Measurements from ENCODE around the gene DNPEP. TPM values are rescaled to one million over a fixed set of nuclear protein-coding genes. Genes with fewer than 3 reads are reported as not detected.

The DNPEP gene
- total RNA-seq, 1 donor from 2014 or later: 25.1 TPM

GRCh38 chr2:219419331-219420197, 31.9 kb upstream of the DNPEP start:
- Histone ChIP-seq H3K27ac (ENCODE audit: low read depth, low read length) (peak overlapping the region; percentile 99), H3K9ac (ENCODE audit: low read depth in 1 of 3, low read length in 3 of 3) (peak overlapping the region; percentile 94 to 99 (median 98)), H3K9me3 (ENCODE audit: control insufficient read depth in 3 of 3, low read length in 3 of 3) (no peaks in the 10 kb centered on the region), H3K4me1 (ENCODE audit: control insufficient read depth in 3 of 3, insufficient read depth in 3 of 3, low read length in 3 of 3) (peaks cover 38 to 78% (median 70%) of the 10 kb centered on the region in 3 donors), H3K27me3 (ENCODE audit: control insufficient read depth in 3 of 3, insufficient read depth in 3 of 3, low read length in 3 of 3) (peaks cover 0 to 8% (median 0%) of the 10 kb centered on the region in 3 donors), H3K36me3 (ENCODE audit: control insufficient read depth in 3 of 3, insufficient read depth in 3 of 3, low read length in 3 of 3) (peaks cover 31 to 52% (median 46%) of the 10 kb centered on the region in 3 donors), H3K4me3 (ENCODE audit: low read length in 3 of 3) (peak overlapping the region; percentile 81 to 93 (median 90))

GRCh38 chr2:219419012-219419324, 31.3 kb upstream of the DNPEP start:
- Histone ChIP-seq H3K4me1 (ENCODE audit: control insufficient read depth in 3 of 3, insufficient read depth in 3 of 3, low read length in 3 of 3) (peaks cover 34 to 74% (median 65%) of the 10 kb centered on the region in 3 donors), H3K36me3 (ENCODE audit: control insufficient read depth in 3 of 3, insufficient read depth in 3 of 3, low read length in 3 of 3) (peaks cover 26 to 46% (median 41%) of the 10 kb centered on the region in 3 donors), H3K27ac (ENCODE audit: low read depth, low read length) (peak overlapping the region; percentile 99), H3K9ac (ENCODE audit: low read depth in 1 of 3, low read length in 3 of 3) (peak overlapping the region; percentile 94 to 99 (median 98)), H3K4me3 (ENCODE audit: low read length in 3 of 3) (peak overlapping the region; percentile 81 to 93 (median 90)), H3K27me3 (ENCODE audit: control insufficient read depth in 3 of 3, insufficient read depth in 3 of 3, low read length in 3 of 3) (peaks cover 0 to 8% (median 0%) of the 10 kb centered on the region in 3 donors), H3K9me3 (ENCODE audit: control insufficient read depth in 3 of 3, low read length in 3 of 3) (no peaks in the 10 kb centered on the region)

GRCh38 chr2:219418155-219419011, 30.7 kb upstream of the DNPEP start, which contains the start of gene DES:
Gene DES, plus strand, starts transcription at chr2:219418377. Its CDS starts 86 bp downstream, at chr2:219418463.
- Histone ChIP-seq H3K9ac (ENCODE audit: low read depth in 1 of 3, low read length in 3 of 3) (peak within 1 kb of the TSS; percentile 94 to 99 (median 98)), H3K27ac (ENCODE audit: low read depth, low read length) (peak within 1 kb of the TSS; percentile 99), H3K36me3 (ENCODE audit: control insufficient read depth in 3 of 3, insufficient read depth in 3 of 3, low read length in 3 of 3) (peaks cover 23 to 40% (median 36%) of the 10 kb centered on the region in 3 donors), H3K4me3 (ENCODE audit: low read length in 3 of 3) (peak within 1 kb of the TSS; percentile 81 to 93 (median 90)), H3K4me1 (ENCODE audit: control insufficient read depth in 3 of 3, insufficient read depth in 3 of 3, low read length in 3 of 3) (peaks cover 34 to 70% (median 60%) of the 10 kb centered on the region in 3 donors), H3K27me3 (ENCODE audit: control insufficient read depth in 3 of 3, insufficient read depth in 3 of 3, low read length in 3 of 3) (peaks cover 0 to 8% (median 0%) of the 10 kb centered on the region in 3 donors), H3K9me3 (ENCODE audit: control insufficient read depth in 3 of 3, low read length in 3 of 3) (no peaks in the 10 kb centered on the region)

DNA sequence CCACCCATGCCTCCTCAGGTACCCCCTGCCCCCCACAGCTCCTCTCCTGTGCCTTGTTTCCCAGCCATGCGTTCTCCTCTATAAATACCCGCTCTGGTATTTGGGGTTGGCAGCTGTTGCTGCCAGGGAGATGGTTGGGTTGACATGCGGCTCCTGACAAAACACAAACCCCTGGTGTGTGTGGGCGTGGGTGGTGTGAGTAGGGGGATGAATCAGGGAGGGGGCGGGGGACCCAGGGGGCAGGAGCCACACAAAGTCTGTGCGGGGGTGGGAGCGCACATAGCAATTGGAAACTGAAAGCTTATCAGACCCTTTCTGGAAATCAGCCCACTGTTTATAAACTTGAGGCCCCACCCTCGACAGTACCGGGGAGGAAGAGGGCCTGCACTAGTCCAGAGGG, 29.7 kb upstream of the DNPEP start:
- peaks cover 0 to 8% (median 0%) of the 10 kb centered on the region in 3 donors for H3K27me3 ChIP-seq (ENCODE audit: control insufficient read depth in 3 of 3, insufficient read depth in 3 of 3, low read length in 3 of 3)
- H3K4me3 ChIP-seq (ENCODE audit: low read length in 3 of 3): peak overlapping the region in 2 of 3 donors; percentile 51 to 64
- peaks cover 19 to 32% (median 31%) of the 10 kb centered on the region in 3 donors for H3K36me3 ChIP-seq (ENCODE audit: control insufficient read depth in 3 of 3, insufficient read depth in 3 of 3, low read length in 3 of 3)
- peak overlapping the region; percentile 80 to 99 (median 98) for H3K9ac ChIP-seq (ENCODE audit: low read depth in 1 of 3, low read length in 3 of 3)
- H3K27ac ChIP-seq (ENCODE audit: low read depth, low read length): peak overlapping the region; percentile 99
- H3K9me3 ChIP-seq (ENCODE audit: control insufficient read depth in 3 of 3, low read length in 3 of 3): no peaks in the 10 kb centered on the region
- peaks cover 32 to 60% (median 51%) of the 10 kb centered on the region in 3 donors for H3K4me1 ChIP-seq (ENCODE audit: control insufficient read depth in 3 of 3, insufficient read depth in 3 of 3, low read length in 3 of 3)

GRCh38 chr2:219416938-219417337, 29.2 kb upstream of the DNPEP start:
- Histone ChIP-seq H3K9me3 (ENCODE audit: control insufficient read depth in 3 of 3, low read length in 3 of 3) (no peaks in the 10 kb centered on the region), H3K4me3 (ENCODE audit: low read length in 3 of 3) (peak overlapping the region in 1 of 3 donors; percentile 52), H3K9ac (ENCODE audit: low read depth in 1 of 3, low read length in 3 of 3) (peak overlapping the region; percentile 9 to 98 (median 66)), H3K36me3 (ENCODE audit: control insufficient read depth in 3 of 3, insufficient read depth in 3 of 3, low read length in 3 of 3) (peaks cover 16 to 28% (median 28%) of the 10 kb centered on the region in 3 donors), H3K4me1 (ENCODE audit: control insufficient read depth in 3 of 3, insufficient read depth in 3 of 3, low read length in 3 of 3) (peaks cover 29 to 56% (median 47%) of the 10 kb centered on the region in 3 donors), H3K27me3 (ENCODE audit: control insufficient read depth in 3 of 3, insufficient read depth in 3 of 3, low read length in 3 of 3) (peaks cover 0 to 8% (median 0%) of the 10 kb centered on the region in 3 donors), H3K27ac (ENCODE audit: low read depth, low read length) (peak overlapping the region; percentile 99)

GRCh38 chr2:219416235-219416602, 28.5 kb upstream of the DNPEP start:
- Histone ChIP-seq H3K9ac (ENCODE audit: low read depth in 1 of 3, low read length in 3 of 3) (peak overlapping the region; percentile 48 to 98 (median 66)), H3K27ac (ENCODE audit: low read depth, low read length) (peak overlapping the region; percentile 99), H3K9me3 (ENCODE audit: control insufficient read depth in 3 of 3, low read length in 3 of 3) (no peaks in the 10 kb centered on the region), H3K4me3 (ENCODE audit: low read length in 3 of 3) (peak overlapping the region in 1 of 3 donors; percentile 13), H3K36me3 (ENCODE audit: control insufficient read depth in 3 of 3, insufficient read depth in 3 of 3, low read length in 3 of 3) (peaks cover 13 to 25% (median 24%) of the 10 kb centered on the region in 3 donors), H3K4me1 (ENCODE audit: control insufficient read depth in 3 of 3, insufficient read depth in 3 of 3, low read length in 3 of 3) (peaks cover 28 to 51% (median 41%) of the 10 kb centered on the region in 3 donors), H3K27me3 (ENCODE audit: control insufficient read depth in 3 of 3, insufficient read depth in 3 of 3, low read length in 3 of 3) (peaks cover 0 to 8% (median 0%) of the 10 kb centered on the region in 3 donors)

- peak overlapping the region in 2 of 3 donors; percentile 48 to 51 for H3K9ac ChIP-seq (ENCODE audit: low read depth in 1 of 3, low read length in 3 of 3)
- peaks cover 23 to 46% (median 36%) of the 10 kb centered on the region in 3 donors for H3K4me1 ChIP-seq (ENCODE audit: control insufficient read depth in 3 of 3, insufficient read depth in 3 of 3, low read length in 3 of 3)
- H3K27ac ChIP-seq (ENCODE audit: low read depth, low read length): peak overlapping the region; percentile 99
- peaks cover 0 to 8% (median 0%) of the 10 kb centered on the region in 3 donors for H3K27me3 ChIP-seq (ENCODE audit: control insufficient read depth in 3 of 3, insufficient read depth in 3 of 3, low read length in 3 of 3)
- H3K4me3 ChIP-seq (ENCODE audit: low read length in 3 of 3): no peak overlapping the region
- no peaks in the 10 kb centered on the region for H3K9me3 ChIP-seq (ENCODE audit: control insufficient read depth in 3 of 3, low read length in 3 of 3)
- H3K36me3 ChIP-seq (ENCODE audit: control insufficient read depth in 3 of 3, insufficient read depth in 3 of 3, low read length in 3 of 3): peaks cover 8 to 20% (median 18%) of the 10 kb centered on the region in 3 donors
Measured at GRCh38 chr2:219415580-219416234, 28.0 kb upstream of the DNPEP start.

DNA sequence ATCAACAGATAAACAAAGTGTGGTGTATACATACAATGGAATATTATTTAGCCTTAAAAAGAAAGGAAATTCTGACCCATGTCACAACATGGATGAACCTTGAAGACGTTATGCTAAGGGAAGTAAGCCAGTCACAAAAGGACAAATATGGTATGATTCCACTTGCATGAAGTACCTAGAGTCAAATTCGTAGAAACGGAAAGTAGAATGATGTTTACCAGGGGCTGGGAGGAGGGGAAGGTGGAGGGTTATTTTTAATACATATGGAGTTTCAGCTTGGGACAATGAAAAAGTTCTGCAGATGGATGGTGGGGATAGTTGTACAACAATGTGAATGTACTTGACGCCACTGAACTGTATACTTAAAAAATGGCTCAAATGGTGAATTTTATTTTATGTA, 27.1 kb upstream of the DNPEP start:
- Histone ChIP-seq H3K27me3 (ENCODE audit: control insufficient read depth in 3 of 3, insufficient read depth in 3 of 3, low read length in 3 of 3) (peaks cover 0 to 5% (median 0%) of the 10 kb centered on the region in 3 donors), H3K4me1 (ENCODE audit: control insufficient read depth in 3 of 3, insufficient read depth in 3 of 3, low read length in 3 of 3) (peaks cover 17 to 39% (median 31%) of the 10 kb centered on the region in 3 donors), H3K9me3 (ENCODE audit: control insufficient read depth in 3 of 3, low read length in 3 of 3) (no peaks in the 10 kb centered on the region), H3K36me3 (ENCODE audit: control insufficient read depth in 3 of 3, insufficient read depth in 3 of 3, low read length in 3 of 3) (peaks cover 0 to 11% (median 10%) of the 10 kb centered on the region in 3 donors), H3K4me3 (ENCODE audit: low read length in 3 of 3) (no peak overlapping the region), H3K27ac (ENCODE audit: low read depth, low read length) (peak overlapping the region; percentile 99), H3K9ac (ENCODE audit: low read depth in 1 of 3, low read length in 3 of 3) (no peak overlapping the region)

- H3K36me3 ChIP-seq (ENCODE audit: control insufficient read depth in 3 of 3, insufficient read depth in 3 of 3, low read length in 3 of 3): no peaks in the 10 kb centered on the region
- no peak overlapping the region for H3K9ac ChIP-seq (ENCODE audit: low read depth in 1 of 3, low read length in 3 of 3)
- H3K27me3 ChIP-seq (ENCODE audit: control insufficient read depth in 3 of 3, insufficient read depth in 3 of 3, low read length in 3 of 3): no peaks in the 10 kb centered on the region
- H3K4me3 ChIP-seq (ENCODE audit: low read length in 3 of 3): no peak overlapping the region
- no peak overlapping the region for H3K27ac ChIP-seq (ENCODE audit: low read depth, low read length)
- H3K9me3 ChIP-seq (ENCODE audit: control insufficient read depth in 3 of 3, low read length in 3 of 3): no peaks in the 10 kb centered on the region
- H3K4me1 ChIP-seq (ENCODE audit: control insufficient read depth in 3 of 3, insufficient read depth in 3 of 3, low read length in 3 of 3): peaks cover 23 to 48% (median 32%) of the 10 kb centered on the region in 3 donors
Measured at GRCh38 chr2:219410390-219410789, 22.7 kb upstream of the DNPEP start.

All from skeletal muscle tissue (tissue), 4 donors.